H9 (cell line): ENCODE results near the gene PLEKHG5. TPM values are rescaled to one million over a fixed set of nuclear protein-coding genes. Genes with fewer than 3 reads are reported as not detected.

Source experiments
- DNase-seq: peaks from one replicate; pipeline ENCODE4 v3.0.0-alpha.2; 2017
- H2AFZ ChIP-seq: one replicate; pipeline ENCODE4 v1.6.1; 2013; ENCODE audit warnings: mild to moderate bottlenecking, low read length, control low read depth, moderate library complexity
- H2AK5ac ChIP-seq: 2 replicates; pipeline ENCODE4 v1.6.1; 2013; ENCODE audit warnings: low read length, control low read depth, mixed read lengths; ENCODE audit not compliant: insufficient read length
- H2BK120ac ChIP-seq: one replicate; pipeline ENCODE4 v1.6.1; 2013; ENCODE audit warnings: low read depth, mild to moderate bottlenecking, low read length, control low read depth, inconsistent platforms; ENCODE audit not compliant: poor library complexity, severe bottlenecking
- H2BK12ac ChIP-seq: 2 replicates; pipeline ENCODE4 v1.6.1; 2013; ENCODE audit warnings: low read length, control low read depth, mixed read lengths, low read depth; ENCODE audit not compliant: insufficient read length
- H2BK15ac ChIP-seq: 2 replicates; pipeline ENCODE4 v1.6.1; 2013; ENCODE audit warnings: low read depth, low read length, control low read depth
- H2BK20ac ChIP-seq: one replicate; pipeline ENCODE4 v1.6.1; 2013; ENCODE audit warnings: low read depth, mild to moderate bottlenecking, low read length, control low read depth, inconsistent platforms; ENCODE audit not compliant: poor library complexity, severe bottlenecking
- H2BK5ac ChIP-seq: 2 replicates; pipeline ENCODE4 v1.6.1; 2013; ENCODE audit warnings: low read length, control low read depth, mixed read lengths; ENCODE audit not compliant: insufficient read length
- H3K14ac ChIP-seq: 2 replicates; pipeline ENCODE4 v1.6.1; 2013; ENCODE audit warnings: low read length, control low read depth; ENCODE audit not compliant: insufficient read depth
- H3K18ac ChIP-seq: 2 replicates; pipeline ENCODE4 v1.6.1; 2013; ENCODE audit warnings: low read depth, mild to moderate bottlenecking, mixed read lengths, low read length, control low read depth; ENCODE audit not compliant: insufficient read length
- H3K23ac ChIP-seq: 2 replicates; pipeline ENCODE4 v1.6.1; 2013; ENCODE audit warnings: low read length, control low read depth, mixed read lengths, low read depth; ENCODE audit not compliant: insufficient read length
- H3K23me2 ChIP-seq: 2 replicates; pipeline ENCODE4 v1.6.1; 2013; ENCODE audit warnings: low read depth, mild to moderate bottlenecking, mixed read lengths, low read length, control low read depth; ENCODE audit not compliant: insufficient read length, poor library complexity, severe bottlenecking
- H3K27ac ChIP-seq: 2 replicates; pipeline ENCODE4 v1.5.1; 2013; ENCODE audit warnings: low read length, control low read depth, mixed read lengths, low read depth; ENCODE audit not compliant: insufficient read length
- H3K27me3 ChIP-seq: 2 replicates; pipeline ENCODE4 v1.6.1; 2013; ENCODE audit warnings: low read length, control low read depth, inconsistent platforms; ENCODE audit not compliant: insufficient read depth
- H3K4ac ChIP-seq: 2 replicates; pipeline ENCODE4 v1.6.1; 2013; ENCODE audit warnings: low read depth, mild to moderate bottlenecking, control low read depth, inconsistent platforms, low read length, moderate library complexity
- H3K4me1 ChIP-seq: 2 replicates; pipeline ENCODE4 v1.6.1; 2013; ENCODE audit warnings: low read length, control low read depth, inconsistent platforms; ENCODE audit not compliant: insufficient read depth
- H3K4me2 ChIP-seq: 2 replicates; pipeline ENCODE4 v1.6.1; 2013; ENCODE audit warnings: low read length, control low read depth, mixed read lengths; ENCODE audit not compliant: insufficient read length, insufficient read depth
- H3K56ac ChIP-seq: 2 replicates; pipeline ENCODE4 v1.6.1; 2013; ENCODE audit warnings: low read depth, mild to moderate bottlenecking, mixed read lengths, low read length, control low read depth; ENCODE audit not compliant: insufficient read length
- H3K79me1 ChIP-seq: 2 replicates; pipeline ENCODE4 v1.6.1; 2013; ENCODE audit warnings: low read depth, mild to moderate bottlenecking, moderate library complexity, low read length, control low read depth, inconsistent platforms; ENCODE audit not compliant: insufficient read depth, poor library complexity, severe bottlenecking
- H3K79me2 ChIP-seq: 2 replicates; pipeline ENCODE4 v1.6.1; 2013; ENCODE audit warnings: low read length, control low read depth, inconsistent platforms; ENCODE audit not compliant: insufficient read depth
- H3K9ac ChIP-seq: 2 replicates; pipeline ENCODE4 v1.6.1; 2013; ENCODE audit warnings: low read length, control low read depth, mixed read lengths; ENCODE audit not compliant: insufficient read length; ENCODE audit errors: extremely low read depth
- H3K9me3 ChIP-seq: one replicate; pipeline ENCODE4 v1.6.1; 2013; ENCODE audit warnings: low read depth, low read length, inconsistent platforms; ENCODE audit not compliant: control insufficient read depth
- H3T11ph ChIP-seq: one replicate; pipeline ENCODE4 v1.6.1; 2013; ENCODE audit warnings: mild to moderate bottlenecking, low read length, control low read depth, inconsistent platforms
- H4K20me1 ChIP-seq: one replicate; pipeline ENCODE4 v1.6.1; 2013; ENCODE audit not compliant: control insufficient read depth, insufficient read length, insufficient read depth
- H4K5ac ChIP-seq: 2 replicates; pipeline ENCODE4 v1.6.1; 2013; ENCODE audit warnings: low read depth, mild to moderate bottlenecking, mixed read lengths, low read length, control low read depth; ENCODE audit not compliant: insufficient read length
- H4K8ac ChIP-seq: replicated peaks from 2 replicates; pipeline ENCODE4 v1.6.1; 2013; ENCODE audit warnings: low read length, control low read depth, mixed read lengths, low read depth; ENCODE audit not compliant: insufficient read length
- H4K91ac ChIP-seq: 2 replicates; pipeline ENCODE4 v1.6.1; 2013; ENCODE audit warnings: low read depth, mild to moderate bottlenecking, moderate library complexity, mixed read lengths, low read length, control low read depth; ENCODE audit not compliant: insufficient read length
- H3K27ac Mint-ChIP-seq, 3 experiments: 2 replicates in 2 of 3; 3 replicates in 1 of 3; pipeline ENCODE4 v1.8.0; 2020 to 2021; ENCODE audit warnings: mixed read lengths in 3 of 3, mild to moderate bottlenecking in 1 of 3, moderate library complexity in 1 of 3
- H3K27me3 Mint-ChIP-seq: 2 replicates; pipeline ENCODE4 v1.8.0; 2021; ENCODE audit warnings: low read depth, mild to moderate bottlenecking, moderate library complexity, mixed read lengths
- H3K36me3 Mint-ChIP-seq, 3 experiments: 2 replicates in 2 of 3; 3 replicates in 1 of 3; pipeline ENCODE4 v1.8.0; 2020 to 2021; ENCODE audit warnings: low read depth in 3 of 3, mixed read lengths in 3 of 3; ENCODE audit not compliant: insufficient read depth in 1 of 3
- H3K4me1 Mint-ChIP-seq, 2 experiments: 2 replicates each; pipeline ENCODE4 v1.8.0; 2020; ENCODE audit warnings: mixed read lengths in 2 of 2
- H3K4me3 Mint-ChIP-seq, 2 experiments: 2 replicates in 1 of 2; 3 replicates in 1 of 2; pipeline ENCODE4 v1.8.0; 2020 to 2021; ENCODE audit warnings: mild to moderate bottlenecking in 2 of 2, mixed read lengths in 2 of 2, moderate library complexity in 1 of 2
- H3K9me3 Mint-ChIP-seq, 2 experiments: 2 replicates in 1 of 2; 3 replicates in 1 of 2; pipeline ENCODE4 v1.8.0; 2020; ENCODE audit warnings: mild to moderate bottlenecking in 2 of 2, mixed read lengths in 2 of 2, moderate library complexity in 1 of 2
- CTCF ChIP-seq: fragments of 200-600 bp; sonication (generic); conservative IDR thresholded peaks from 3 replicates; pipeline ENCODE4 v1.8.0; 2021; ENCODE audit warnings: antibody characterized with exemption, mild to moderate bottlenecking
- WGBS: extraction: QIAGEN DNeasy Blood & Tissue Kit; methylation state at CpG from one replicate; pipeline ENCODE4 v1.1.7; 2013; ENCODE audit warnings: missing lambda C conversion rate, low lambda C conversion rate, mixed read lengths; ENCODE audit not compliant: insufficient read length; ENCODE audit errors: extremely low coverage; 5-methylcytosine and 5-hydroxymethylcytosine counted together
- microRNA-seq: library from miRNA; unstranded; fragments of <30 nt; microRNA quantifications from one replicate; pipeline ENCODE4, GENCODE V29; 2020; ENCODE audit warnings: borderline microRNAs expressed
- total RNA-seq: library from RNA; stranded (reverse); gene quantifications from 2 replicates; pipeline ENCODE4 v1.2.1, GENCODE V29; 2021

PLEKHG5 gene
- total RNA-seq, 1 experiment from 2014 or later, result 22.3 TPM

GRCh38 chr1:6417961-6418667 is 73.4 kb downstream of the PLEKHG5 start:
- H3K9me3 Mint-ChIP-seq, result no peaks in the 10 kb centered on the region; a peak in 1 of 5 replicates
- H3K4me3 Mint-ChIP-seq, result no peak overlapping the region
- H2BK5ac ChIP-seq, result no peak overlapping the region
- H3K27ac ChIP-seq, result no peak overlapping the region
- no peak overlapping the region for H3K18ac ChIP-seq
- no peak overlapping the region for H4K5ac ChIP-seq
- no CpG with 5 or more reads among the region's 8 CpGs for WGBS
- peaks cover 3% of the 10 kb centered on the region; the same call in 1 of the 2 replicates for H3K4me1 ChIP-seq
- H3K4me2 ChIP-seq, result no peak overlapping the region
- no peak overlapping the region for H2AK5ac ChIP-seq
- no peaks in the 10 kb centered on the region for H4K20me1 ChIP-seq
- H3T11ph ChIP-seq, result no peak overlapping the region
- no peak for DNase-seq
- TF ChIP-seq CTCF, result no peak
- no peak overlapping the region for H3K23ac ChIP-seq
- no peaks in the 10 kb centered on the region for H3K79me1 ChIP-seq
- peaks cover 97% of the 10 kb centered on the region for H3K27me3 Mint-ChIP-seq
- no peak overlapping the region for H3K56ac ChIP-seq
- H3K36me3 Mint-ChIP-seq, result no peaks in the 10 kb centered on the region
- H3K27me3 ChIP-seq, result peaks cover 61% of the 10 kb centered on the region
- no peak overlapping the region for H2BK15ac ChIP-seq
- H2BK12ac ChIP-seq, result no peak overlapping the region
- H3K9me3 ChIP-seq, result no peaks in the 10 kb centered on the region
- H3K27ac Mint-ChIP-seq, result no peak overlapping the region
- no peak overlapping the region for H2AFZ ChIP-seq
- H3K79me2 ChIP-seq, result no peaks in the 10 kb centered on the region
- H3K23me2 ChIP-seq, result peaks cover 7% of the 10 kb centered on the region
- H3K9ac ChIP-seq, result no peak overlapping the region
- H2BK20ac ChIP-seq, result no peak overlapping the region
- H3K4ac ChIP-seq, result no peak overlapping the region
- no peak overlapping the region for H2BK120ac ChIP-seq
- H3K4me1 Mint-ChIP-seq, result peaks cover 22 to 25% of the 10 kb centered on the region in 2 experiments
- no peak overlapping the region for H3K14ac ChIP-seq
- H4K8ac ChIP-seq, result no peak overlapping the region
- H4K91ac ChIP-seq, result no peak overlapping the region

Small RNA genes lying within 50 kb of the gene (microRNA-seq; reads per million reads assigned to microRNA genes)
- gene MIR4252, result not detected

Other genes starting within 250 kb of the PLEKHG5 start
- 89.9 and 93.4 TPM in 2 replicates for gene HES3, start 247.5 kb downstream of the PLEKHG5 start, total RNA-seq
- 8.9 and 9.6 TPM in 2 replicates for gene GPR153, start 230.6 kb downstream of the PLEKHG5 start, total RNA-seq
- gene ACOT7, start 97.9 kb downstream of the PLEKHG5 start, total RNA-seq, result 85.2 and 87.4 TPM in 2 replicates
- 0.81 and 1.2 TPM in 2 replicates for gene HES2, start 71.7 kb downstream of the PLEKHG5 start, total RNA-seq
- gene ESPN, start 66.9 kb downstream of the PLEKHG5 start, total RNA-seq, result 53.1 and 59.3 TPM in 2 replicates
- gene TNFRSF25, start 25.5 kb downstream of the PLEKHG5 start, total RNA-seq, result 18.3 and 19.4 TPM in 2 replicates
- 49.4 and 50.4 TPM in 2 replicates for gene NOL9, start 62.8 kb upstream of the PLEKHG5 start, total RNA-seq
- gene TAS1R1, start 63.6 kb upstream of the PLEKHG5 start, total RNA-seq, result not detected in 2 replicates
- 30.3 and 33.2 TPM in 2 replicates for gene ZBTB48, start 88.3 kb upstream of the PLEKHG5 start, total RNA-seq
- 31.9 and 32.7 TPM in 2 replicates for gene KLHL21, start 111.2 kb upstream of the PLEKHG5 start, total RNA-seq
- 55.8 and 56.4 TPM in 2 replicates for gene PHF13, start 122.1 kb upstream of the PLEKHG5 start, total RNA-seq
- 14.0 and 15.3 TPM in 2 replicates for gene THAP3, start 133.2 kb upstream of the PLEKHG5 start, total RNA-seq
- gene DNAJC11, start 210.1 kb upstream of the PLEKHG5 start, total RNA-seq, result 88.5 and 91.8 TPM in 2 replicates